NCI-H526 treated with DMSO at 0.1 percent for 48 hours (cell line): ENCODE results near the gene CDH5.

Experiments
- DNase-seq: peaks from one replicate; lab custom pipeline; 2025; lab: John Stamatoyannopoulos, UW

The CDH5 gene

DNA sequence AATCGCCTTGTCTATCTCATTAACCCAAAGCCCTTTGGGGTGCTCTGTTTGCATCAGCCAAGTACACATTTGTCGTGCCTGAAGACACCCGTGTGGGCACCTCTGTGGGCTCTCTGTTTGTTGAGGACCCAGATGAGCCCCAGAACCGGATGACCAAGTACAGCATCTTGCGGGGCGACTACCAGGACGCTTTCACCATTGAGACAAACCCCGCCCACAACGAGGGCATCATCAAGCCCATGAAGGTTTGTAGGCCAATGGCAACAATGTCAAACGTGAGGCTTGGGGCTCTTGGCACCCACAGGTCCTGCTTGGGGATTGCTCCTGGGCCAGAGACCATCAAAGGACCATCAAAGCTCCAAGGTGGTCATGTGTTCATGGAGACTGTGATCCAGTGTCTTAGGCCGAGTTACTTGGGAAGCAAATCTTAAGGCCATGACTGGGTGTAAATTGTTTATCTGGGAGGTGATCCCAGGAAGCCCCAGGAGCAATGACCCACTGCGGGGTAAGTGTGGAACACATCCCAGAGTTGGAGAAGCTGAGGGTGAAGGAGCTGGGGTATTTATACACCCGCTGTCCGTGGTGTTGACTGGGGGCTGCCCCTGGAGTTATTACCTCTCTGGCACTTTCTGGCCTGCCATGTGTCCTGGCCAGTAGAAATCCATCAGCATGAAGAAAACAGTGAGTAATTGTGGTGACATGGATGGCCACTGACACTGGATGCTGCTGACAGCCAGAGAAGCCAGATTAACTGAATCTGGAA lies 24.0 kb downstream of the CDH5 start:
- no peak for DNase-seq

GRCh38 chr16:66391726-66392670 lies 25.5 kb downstream of the CDH5 start:
- no peak for DNase-seq

- no peak for DNase-seq
Observed at GRCh38 chr16:66395806-66396555, 29.5 kb downstream of the CDH5 start.

DNA sequence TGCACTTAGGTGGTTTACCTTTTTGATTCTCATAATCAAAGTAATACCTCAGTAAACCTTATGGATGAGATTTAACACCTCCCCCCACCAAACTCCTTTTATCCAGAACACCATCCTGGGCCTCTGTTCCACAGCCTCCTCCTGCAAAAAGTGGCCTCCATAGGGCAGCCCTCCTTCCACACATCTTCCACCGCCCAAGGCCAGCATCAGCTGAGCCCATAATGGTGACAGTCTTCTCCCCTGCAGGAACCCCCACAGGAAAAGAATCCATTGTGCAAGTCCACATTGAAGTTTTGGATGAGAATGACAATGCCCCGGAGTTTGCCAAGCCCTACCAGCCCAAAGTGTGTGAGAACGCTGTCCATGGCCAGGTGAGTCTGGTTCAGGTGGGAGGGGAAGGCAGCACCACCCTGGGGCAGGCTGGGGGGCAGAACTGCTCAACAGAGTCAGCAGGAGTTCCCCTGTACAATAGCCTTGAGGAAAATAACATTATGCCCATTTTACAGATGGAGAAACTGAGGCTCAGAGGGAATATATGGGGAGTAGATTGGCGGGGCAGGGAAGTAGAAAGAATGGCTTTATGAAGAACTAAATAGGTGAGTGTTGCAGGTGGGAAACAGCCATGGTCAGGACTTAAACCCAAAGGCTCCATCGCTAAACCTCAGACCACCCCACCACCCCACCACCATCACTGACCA lies 31.4 kb downstream of the CDH5 start:
- DNase-seq = no peak

- no peak for DNase-seq
Observed at GRCh38 chr16:66399031-66399430, 32.5 kb downstream of the CDH5 start.

GRCh38 chr16:66399930-66400329 lies 33.4 kb downstream of the CDH5 start:
- no peak for DNase-seq

DNA sequence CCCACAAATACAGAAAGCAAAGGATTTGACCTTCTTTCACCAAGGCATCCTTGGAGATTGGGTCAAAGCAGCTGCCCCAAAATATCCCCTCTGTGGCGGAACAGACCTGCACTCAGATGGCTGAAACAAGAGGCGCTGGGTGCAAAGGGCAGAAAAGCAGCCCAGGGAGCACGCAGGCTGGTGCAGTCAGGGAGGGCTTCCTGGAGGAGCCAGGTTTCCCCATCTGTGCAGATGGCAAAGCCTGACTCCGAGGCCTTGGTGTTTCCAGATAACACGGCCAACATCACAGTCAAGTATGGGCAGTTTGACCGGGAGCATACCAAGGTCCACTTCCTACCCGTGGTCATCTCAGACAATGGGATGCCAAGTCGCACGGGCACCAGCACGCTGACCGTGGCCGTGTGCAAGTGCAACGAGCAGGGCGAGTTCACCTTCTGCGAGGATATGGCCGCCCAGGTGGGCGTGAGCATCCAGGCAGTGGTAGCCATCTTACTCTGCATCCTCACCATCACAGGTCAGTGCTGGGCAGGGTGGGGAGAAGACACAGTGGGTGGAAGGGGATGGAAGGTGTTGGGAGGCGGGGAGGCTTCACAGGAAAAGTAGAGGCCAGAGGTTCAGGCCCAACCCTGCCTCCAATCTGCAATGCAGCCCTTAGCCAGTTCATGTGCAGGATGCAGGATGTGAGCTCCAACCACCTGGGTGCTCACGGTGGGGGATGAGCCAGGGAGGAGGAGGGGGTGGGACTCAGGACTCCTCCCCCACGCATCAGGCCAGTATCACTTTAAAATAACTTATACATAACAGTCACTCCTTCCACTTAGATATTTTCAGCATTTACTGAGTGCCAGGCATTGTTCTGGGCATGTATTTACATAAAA lies 34.3 kb downstream of the CDH5 start:
- DNase-seq = no peak

- no peak for DNase-seq
Observed at GRCh38 chr16:66401610-66402009, 35.1 kb downstream of the CDH5 start.

DNA sequence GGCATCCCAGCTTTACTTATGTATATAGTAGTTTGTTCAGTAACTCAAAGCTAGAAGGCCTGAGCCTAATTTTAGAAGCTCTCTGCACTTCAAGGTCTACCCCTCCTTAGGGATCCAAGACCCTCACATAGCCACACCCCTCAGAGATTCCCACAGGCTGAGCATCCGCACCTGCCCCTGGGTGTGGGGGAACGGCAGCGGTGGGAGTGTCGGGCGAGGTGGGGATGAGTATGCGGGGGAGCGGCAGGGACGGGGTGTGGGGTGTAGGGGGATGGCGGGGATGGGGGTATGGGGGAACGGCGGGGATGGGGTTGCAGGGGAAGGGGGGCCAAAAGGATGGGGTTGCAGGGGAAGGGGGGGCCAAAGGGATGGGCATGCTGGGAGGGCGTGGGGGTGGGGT lies 35.7 kb downstream of the CDH5 start:
- no peak for DNase-seq

GRCh38 chr16:66402591-66403230 lies 36.2 kb downstream of the CDH5 start:
- no peak for DNase-seq

DNA sequence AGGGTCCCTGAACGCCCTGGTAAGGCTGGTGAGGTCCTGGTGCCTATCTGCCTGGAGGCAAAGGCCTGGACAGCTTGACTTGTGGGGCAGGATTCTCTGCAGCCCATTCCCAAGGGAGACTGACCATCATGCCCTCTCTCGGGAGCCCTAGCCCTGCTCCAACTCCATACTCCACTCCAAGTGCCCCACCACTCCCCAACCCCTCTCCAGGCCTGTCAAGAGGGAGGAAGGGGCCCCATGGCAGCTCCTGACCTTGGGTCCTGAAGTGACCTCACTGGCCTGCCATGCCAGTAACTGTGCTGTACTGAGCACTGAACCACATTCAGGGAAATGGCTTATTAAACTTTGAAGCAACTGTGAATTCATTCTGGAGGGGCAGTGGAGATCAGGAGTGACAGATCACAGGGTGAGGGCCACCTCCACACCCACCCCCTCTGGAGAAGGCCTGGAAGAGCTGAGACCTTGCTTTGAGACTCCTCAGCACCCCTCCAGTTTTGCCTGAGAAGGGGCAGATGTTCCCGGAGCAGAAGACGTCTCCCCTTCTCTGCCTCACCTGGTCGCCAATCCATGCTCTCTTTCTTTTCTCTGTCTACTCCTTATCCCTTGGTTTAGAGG lies 37.1 kb downstream of the CDH5 start:
- no peak for DNase-seq

DNA sequence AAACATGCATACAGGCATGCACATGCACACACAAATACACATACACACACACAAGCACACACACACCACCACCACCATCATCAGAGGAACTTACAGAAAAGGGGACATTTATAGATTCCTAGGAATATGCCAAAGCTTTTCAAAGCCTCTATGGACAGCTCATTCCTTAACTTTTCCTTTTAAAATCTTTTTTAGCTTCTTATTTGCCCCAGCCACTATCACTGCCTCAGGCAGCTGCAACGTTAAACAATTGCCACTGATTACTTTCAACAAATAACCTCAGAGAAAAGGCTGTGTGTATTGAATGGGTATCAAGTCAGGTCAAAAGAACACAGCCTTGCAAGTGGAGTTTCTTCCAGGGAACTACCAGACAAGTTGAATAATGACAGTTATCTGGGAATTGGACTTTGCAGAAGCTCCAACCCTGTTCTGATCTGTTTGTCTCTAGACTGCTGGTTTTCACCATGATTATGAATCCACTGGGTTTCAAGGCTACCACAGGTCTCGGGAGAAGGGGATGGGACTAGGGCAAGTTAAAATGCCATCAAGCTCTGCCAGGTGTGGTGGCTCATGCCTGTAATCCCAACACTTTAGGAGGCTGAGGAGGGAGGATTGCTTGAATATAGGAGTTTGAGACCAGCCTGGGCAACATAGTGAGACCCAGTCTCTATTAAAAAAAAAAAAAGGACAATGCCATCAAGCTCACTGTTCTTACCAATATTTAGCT lies 38.7 kb downstream of the CDH5 start:
- DNase-seq = no peak

GRCh38 chr16:66406534-66407221 lies 40.2 kb downstream of the CDH5 start:
- peak; percentile 26 for DNase-seq

- DNase-seq = peak; percentile 41
Observed at GRCh38 chr16:66408163-66409048, 41.9 kb downstream of the CDH5 start.

GRCh38 chr16:66409156-66409555 lies 42.7 kb downstream of the CDH5 start:
- DNase-seq = no peak

DNA sequence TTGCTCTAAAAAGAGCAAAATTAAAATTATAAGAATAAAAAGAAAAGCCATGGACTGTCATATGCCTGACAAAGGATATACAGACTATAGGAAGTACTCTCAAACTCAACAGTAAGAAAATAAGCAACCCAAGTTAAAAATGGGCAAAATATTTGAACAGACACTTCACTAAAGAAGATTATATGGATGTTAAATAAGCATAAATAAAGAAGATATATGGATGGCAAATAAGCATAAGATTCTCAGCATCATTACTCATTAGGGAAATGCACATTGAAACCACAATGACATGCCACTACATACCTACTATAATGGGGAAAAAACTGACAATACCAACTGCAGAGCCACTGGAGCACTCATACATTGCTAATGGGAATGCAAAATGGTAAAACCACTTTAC lies 45.7 kb downstream of the CDH5 start:
- no peak for DNase-seq

- DNase-seq = no peak
Observed at GRCh38 chr16:66414891-66415290, 48.4 kb downstream of the CDH5 start.

DNA sequence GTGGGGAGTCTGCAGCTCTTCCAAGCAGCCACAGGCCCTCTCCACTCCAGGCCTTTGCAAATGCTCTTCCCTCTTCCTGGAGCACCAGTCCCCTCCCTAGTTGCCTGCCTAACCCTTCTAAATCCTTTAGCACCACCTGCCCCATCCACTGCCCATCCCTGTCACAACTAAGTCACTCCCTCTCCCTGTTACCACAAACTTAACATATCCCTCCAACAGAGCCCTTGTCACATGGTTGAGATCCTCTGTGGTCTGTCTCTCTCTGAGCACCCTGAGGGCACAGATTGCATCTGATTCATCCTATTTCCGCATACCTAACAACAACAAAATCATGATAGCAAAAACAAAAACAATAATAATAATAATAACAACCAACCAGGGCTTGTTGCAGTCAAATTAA lies 49.6 kb downstream of the CDH5 start:
- no peak for DNase-seq
